SJSA1 (cell line): Measurements from ENCODE around the gene RTKN. TPM values are rescaled to one million over a fixed set of nuclear protein-coding genes. Genes with fewer than 3 reads are reported as not detected.

Source experiments
- DNase-seq, 2 experiments: peaks; one replicate each; pipeline ENCODE4 v3.0.0-alpha.2; 2015 to 2020; ENCODE audit warnings: low spot score in 2 of 2, low read depth in 1 of 2
- H3K27ac ChIP-seq: fragments of 250-450 bp; sonication (Bioruptor Pico); 2 replicates; pipeline ENCODE4 v1.5.1; 2020; ENCODE audit warnings: mild to moderate bottlenecking, moderate library complexity
- H3K27me3 ChIP-seq: fragments of 250-450 bp; sonication (Bioruptor Pico); replicated peaks from 2 replicates; pipeline ENCODE4 v1.5.1; 2020; ENCODE audit warnings: mild to moderate bottlenecking, moderate library complexity
- H3K36me3 ChIP-seq: fragments of 250-450 bp; sonication (Bioruptor Pico); 2 replicates; pipeline ENCODE4 v1.5.1; 2020; ENCODE audit warnings: mild to moderate bottlenecking
- H3K4me1 ChIP-seq: fragments of 250-450 bp; sonication (Bioruptor Pico); replicated peaks from 2 replicates; pipeline ENCODE4 v1.6.1; 2021; ENCODE audit warnings: mild to moderate bottlenecking
- H3K4me3 ChIP-seq: fragments of 250-450 bp; sonication (Bioruptor Pico); 2 replicates; pipeline ENCODE4 v1.5.1; 2020; ENCODE audit warnings: mild to moderate bottlenecking
- H3K9me3 ChIP-seq: fragments of 250-450 bp; sonication (Bioruptor Pico); replicated peaks from 2 replicates; pipeline ENCODE4 v1.5.1; 2020; ENCODE audit warnings: mild to moderate bottlenecking
- total RNA-seq: library from RNA; depleted of rRNA; stranded (reverse); fragments of >200 nt; shearing (Covaris generic); gene quantifications from 2 replicates; pipeline ENCODE4 v1.2.3, GENCODE V29; 2014

The RTKN gene
- total RNA-seq, 1 experiment from 2014 or later, result 8.7 TPM

DNA sequence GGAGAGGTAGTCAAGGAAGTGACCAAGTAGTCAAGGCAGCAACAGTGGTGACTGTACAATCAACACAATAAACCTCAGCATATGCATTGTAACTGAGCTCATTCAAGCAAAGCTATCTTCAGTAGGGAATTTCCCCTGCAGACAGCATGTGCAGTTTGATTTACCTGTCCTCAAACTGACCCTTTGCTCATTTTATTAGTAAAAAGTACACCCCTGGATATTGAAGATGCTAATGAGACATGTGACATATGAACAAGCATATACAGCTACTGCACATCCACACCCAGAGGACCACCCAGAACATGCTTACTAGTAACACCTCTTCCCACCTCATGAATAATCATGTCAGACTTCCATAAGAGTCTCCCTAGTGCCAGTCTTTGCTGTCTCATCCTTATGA is 35.7 kb downstream of the RTKN start:
- no peaks in the 10 kb centered on the region for H3K36me3 ChIP-seq

DNA sequence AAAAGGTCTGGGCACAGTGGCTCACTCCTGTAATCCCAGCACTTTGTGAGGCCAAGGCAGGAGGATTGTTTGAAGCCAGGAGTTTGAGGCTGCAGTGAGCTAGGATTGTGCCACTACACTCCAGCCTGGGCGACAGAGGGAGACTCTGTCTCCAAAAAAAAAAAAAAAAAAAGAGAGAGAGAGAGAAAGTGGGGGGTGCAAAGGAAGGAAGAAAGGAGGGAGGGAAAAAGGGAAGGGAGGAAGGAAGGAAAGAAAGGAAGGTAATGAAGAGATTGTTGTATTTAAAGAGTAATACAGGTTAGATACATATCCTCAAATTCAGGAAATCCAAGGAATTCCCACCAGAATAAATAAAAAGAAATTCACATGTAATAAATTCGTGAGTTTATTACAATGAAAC is 39.8 kb downstream of the RTKN start:
- Histone ChIP-seq H3K27ac (no peak overlapping the region), H3K36me3 (no peaks in the 10 kb centered on the region), H3K9me3 (no peaks in the 10 kb centered on the region), H3K4me3 (no peak overlapping the region), H3K4me1 (peaks cover 14% of the 10 kb centered on the region), H3K27me3 (no peaks in the 10 kb centered on the region)
- DNase-seq, result no peak

More for the DNA sequence above, 35.7 kb downstream of the RTKN start:
- H3K27me3 ChIP-seq, result no peaks in the 10 kb centered on the region
- H3K4me3 ChIP-seq, result no peak overlapping the region
- DNase-seq, result peak in 1 of 2 experiments; percentile 61
- H3K27ac ChIP-seq, result peak overlapping the region; percentile 70
- no peaks in the 10 kb centered on the region for H3K9me3 ChIP-seq
- H3K4me1 ChIP-seq, result peaks cover 24% of the 10 kb centered on the region

DNA sequence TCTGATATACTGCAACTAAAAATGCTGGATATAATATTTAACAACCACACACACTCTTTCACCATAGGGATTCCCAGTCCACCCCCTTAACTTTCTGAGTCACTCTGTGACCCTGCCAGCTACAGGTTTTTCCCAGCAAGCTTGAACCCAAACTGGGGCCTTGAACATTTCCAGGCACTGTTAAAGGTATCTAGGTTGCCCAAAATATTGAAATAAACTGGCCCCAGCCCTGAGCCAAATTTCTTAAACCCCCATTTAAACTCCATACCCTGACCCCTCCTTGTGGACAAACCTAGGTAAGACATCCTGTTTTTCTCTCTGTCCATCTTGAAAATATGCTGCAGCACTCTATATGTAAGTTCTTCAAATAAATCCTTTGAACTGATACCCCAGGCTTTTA is 42.0 kb downstream of the RTKN start:
- H3K27me3 ChIP-seq, result no peaks in the 10 kb centered on the region
- H3K4me3 ChIP-seq, result no peak overlapping the region
- H3K27ac ChIP-seq, result no peak overlapping the region
- DNase-seq, result peak in 1 of 2 experiments; percentile 22
- no peaks in the 10 kb centered on the region for H3K36me3 ChIP-seq
- no peaks in the 10 kb centered on the region for H3K4me1 ChIP-seq
- H3K9me3 ChIP-seq, result no peaks in the 10 kb centered on the region

DNA sequence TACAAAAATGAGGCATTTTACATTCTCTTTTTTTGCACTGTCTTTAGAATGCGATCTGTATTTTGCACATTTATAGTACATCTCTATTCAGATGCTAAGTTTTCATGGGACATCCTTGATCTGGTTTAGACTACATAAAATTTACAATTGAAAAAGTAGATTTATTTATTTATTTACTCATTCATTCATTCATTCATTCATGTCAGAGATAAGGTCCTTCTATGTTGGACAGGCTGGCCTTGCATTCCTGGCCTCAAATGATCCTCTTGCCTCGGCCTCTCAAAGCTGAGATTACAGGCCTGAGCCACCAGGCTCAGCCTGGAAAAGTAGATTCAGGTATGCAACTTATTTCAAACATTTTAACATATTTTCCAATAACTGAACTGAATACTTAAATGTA is 45.6 kb downstream of the RTKN start:
- Histone ChIP-seq H3K4me3 (no peak overlapping the region), H3K27ac (no peak overlapping the region), H3K4me1 (0 out of 2 replicates have a peak, but pooled peaks cover 3% of the 10 kb centered on the region), H3K36me3 (no peaks in the 10 kb centered on the region), H3K9me3 (no peaks in the 10 kb centered on the region), H3K27me3 (no peaks in the 10 kb centered on the region)
- no peak for DNase-seq

DNA sequence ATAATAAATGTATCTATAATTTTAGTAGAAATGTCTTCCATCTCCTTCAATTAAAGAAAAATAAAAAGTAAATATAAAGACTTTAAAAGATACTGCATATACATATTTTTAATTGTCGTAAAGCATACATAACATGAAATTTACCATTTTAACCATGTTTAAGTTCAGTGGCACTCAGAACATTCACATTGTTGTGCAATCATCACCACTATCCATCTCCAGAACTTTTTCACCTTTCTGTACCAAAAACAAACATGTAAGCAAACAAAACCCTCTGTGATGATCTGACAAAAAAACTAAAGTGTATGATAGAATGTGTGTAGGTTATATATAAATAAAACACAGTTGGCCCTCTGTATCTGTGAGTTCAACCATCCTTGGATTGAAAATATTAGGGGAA is 48.2 kb downstream of the RTKN start:
- no peaks in the 10 kb centered on the region for H3K27me3 ChIP-seq
- H3K36me3 ChIP-seq, result no peaks in the 10 kb centered on the region
- H3K9me3 ChIP-seq, result no peaks in the 10 kb centered on the region
- no peak for DNase-seq
- H3K4me3 ChIP-seq, result no peak overlapping the region
- peaks cover 18% of the 10 kb centered on the region for H3K4me1 ChIP-seq
- H3K27ac ChIP-seq, result no peak overlapping the region

DNA sequence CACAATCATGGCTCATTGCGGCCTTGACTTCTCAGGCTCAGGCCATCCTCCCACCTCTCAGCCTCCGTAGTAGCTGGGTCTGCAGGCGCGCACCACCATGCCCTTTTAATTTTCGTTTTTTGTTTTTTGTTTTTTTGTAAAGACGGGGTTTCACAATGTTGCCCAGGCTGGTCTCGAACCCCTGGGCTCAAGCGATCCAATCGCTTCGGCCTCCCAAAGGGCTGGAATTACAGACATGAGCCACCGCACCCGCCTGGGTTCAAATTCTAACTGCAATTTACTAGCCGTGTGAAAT is 49.3 kb downstream of the RTKN start:
- no peaks in the 10 kb centered on the region for H3K36me3 ChIP-seq
- H3K27ac ChIP-seq, result no peak overlapping the region
- H3K4me1 ChIP-seq, result peaks cover 26% of the 10 kb centered on the region
- no peak for DNase-seq
- H3K9me3 ChIP-seq, result no peaks in the 10 kb centered on the region
- H3K27me3 ChIP-seq, result no peaks in the 10 kb centered on the region
- no peak overlapping the region; the same call in 1 of the 2 replicates for H3K4me3 ChIP-seq

DNA sequence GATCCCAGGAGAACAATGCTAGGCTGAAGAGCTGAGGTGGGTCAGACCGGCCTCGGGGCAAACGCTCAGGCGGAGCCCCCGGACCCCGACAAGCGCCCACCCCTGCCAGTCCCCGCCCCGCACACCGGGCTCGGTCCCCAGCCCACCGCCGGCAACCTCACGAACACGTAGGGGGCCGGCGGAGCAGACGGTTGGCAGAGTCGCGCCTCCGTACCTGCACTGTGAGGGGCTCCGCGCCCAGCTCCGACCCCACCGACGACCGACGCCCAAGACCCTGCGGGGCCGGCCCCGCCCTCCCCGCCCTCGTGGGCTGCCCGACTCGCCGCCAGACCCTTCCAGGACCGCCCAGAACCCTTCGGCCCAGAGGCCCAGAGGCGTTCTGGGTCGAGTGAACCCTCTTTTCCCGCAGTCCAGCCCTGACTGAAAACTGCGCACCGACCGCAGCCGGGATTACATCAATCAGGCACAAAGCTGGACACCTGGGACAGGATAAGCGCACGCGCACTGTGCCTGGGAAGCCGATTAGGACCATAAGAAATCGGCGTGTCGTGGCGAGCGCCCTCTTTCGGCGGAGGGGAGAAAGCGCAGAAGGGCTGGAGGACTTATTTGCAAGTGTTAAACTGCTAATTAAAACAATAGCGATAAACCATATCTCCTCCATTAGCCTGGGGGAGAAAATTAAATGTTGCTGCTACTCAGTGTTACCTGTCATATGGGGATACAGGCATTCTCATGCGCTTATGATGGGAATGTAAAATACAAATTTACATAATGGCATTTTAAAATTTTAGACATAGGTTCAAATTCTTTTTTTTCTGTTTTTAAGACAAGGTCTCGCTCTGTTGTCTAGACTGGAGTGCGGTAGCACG is 49.9 kb downstream of the RTKN start:
- H3K4me1 ChIP-seq, result peaks cover 32% of the 10 kb centered on the region
- peak overlapping the region; percentile 97 for H3K27ac ChIP-seq
- H3K27me3 ChIP-seq, result no peaks in the 10 kb centered on the region
- H3K36me3 ChIP-seq, result 0 out of 2 replicates have a peak, but pooled peaks cover 2% of the 10 kb centered on the region
- H3K9me3 ChIP-seq, result no peaks in the 10 kb centered on the region
- peak; percentile 88 to 94 for DNase-seq
- peak overlapping the region; percentile 56 for H3K4me3 ChIP-seq

DNA sequence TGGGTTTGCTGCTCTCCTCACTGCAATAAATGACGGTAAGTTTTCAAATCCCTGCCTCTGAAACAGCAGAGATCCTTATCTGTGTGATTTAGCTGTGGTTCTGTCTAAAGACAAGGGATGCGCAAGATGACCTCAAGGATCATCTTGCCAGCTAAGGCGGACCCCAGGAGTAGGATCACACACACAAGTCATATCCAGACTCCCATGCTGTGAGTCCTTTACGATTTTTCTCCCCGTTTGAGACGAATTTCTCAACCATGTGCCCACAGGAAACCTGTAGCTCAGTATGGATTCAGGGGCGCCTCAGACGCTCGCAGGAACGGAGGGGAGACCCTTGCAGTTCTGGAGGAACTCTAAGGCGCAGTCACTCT is 50.5 kb downstream of the RTKN start:
- Histone ChIP-seq H3K4me1 (peaks cover 32% of the 10 kb centered on the region), H3K9me3 (no peaks in the 10 kb centered on the region), H3K27me3 (no peaks in the 10 kb centered on the region), H3K27ac (no peak overlapping the region; the same call in 1 of the 2 replicates), H3K36me3 (peaks cover 8% of the 10 kb centered on the region; the same call in 1 of the 2 replicates), H3K4me3 (peak overlapping the region; percentile 56)
- peak in 1 of 2 experiments; percentile 46 for DNase-seq

DNA sequence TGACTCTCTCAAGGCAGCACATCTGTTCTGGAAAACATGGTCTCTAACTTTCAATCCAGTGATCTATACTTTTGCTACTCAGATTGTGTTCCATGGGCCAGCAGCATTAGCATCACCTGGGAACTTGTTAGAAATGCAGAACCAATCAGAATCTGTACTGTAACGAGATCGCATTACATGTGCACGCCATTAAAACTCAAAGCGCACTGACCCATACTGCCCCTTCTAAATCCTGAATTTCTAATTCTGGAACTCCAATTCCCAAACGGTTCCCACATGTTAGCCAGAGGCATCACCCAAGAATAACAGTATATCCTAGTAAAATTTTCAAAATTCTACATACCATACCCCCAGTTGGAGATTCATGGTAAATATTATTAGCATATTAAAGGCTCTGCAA is 51.1 kb downstream of the RTKN start:
- Histone ChIP-seq H3K27ac (no peak overlapping the region), H3K9me3 (no peaks in the 10 kb centered on the region)

DNA sequence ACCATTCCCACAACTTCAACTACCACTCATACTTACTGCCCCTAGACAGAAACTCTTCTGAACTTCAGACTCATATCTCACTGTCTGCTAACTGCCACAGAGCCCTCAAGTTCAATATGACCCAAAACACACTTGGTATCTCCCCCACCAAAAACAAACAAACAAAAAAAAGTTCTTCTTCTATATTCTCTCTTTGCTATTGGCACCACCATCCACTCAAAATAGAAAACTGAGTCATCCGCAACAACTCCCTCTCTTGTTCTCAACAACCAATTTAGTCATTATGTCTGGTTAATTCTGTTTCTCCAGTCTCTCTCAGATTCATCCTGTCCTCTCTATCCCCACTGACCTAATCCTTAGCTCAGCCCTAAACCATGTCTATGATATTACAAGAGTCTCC is 54.4 kb downstream of the RTKN start:
- peak in 1 of 2 experiments; percentile 56 for DNase-seq

More for the DNA sequence above, 51.1 kb downstream of the RTKN start:
- peaks cover 32% of the 10 kb centered on the region for H3K4me1 ChIP-seq
- DNase-seq, result no peak
- H3K36me3 ChIP-seq, result peaks cover 14% of the 10 kb centered on the region; the same call in 1 of the 2 replicates
- peak overlapping the region; percentile 56 for H3K4me3 ChIP-seq
- H3K27me3 ChIP-seq, result no peaks in the 10 kb centered on the region

DNA sequence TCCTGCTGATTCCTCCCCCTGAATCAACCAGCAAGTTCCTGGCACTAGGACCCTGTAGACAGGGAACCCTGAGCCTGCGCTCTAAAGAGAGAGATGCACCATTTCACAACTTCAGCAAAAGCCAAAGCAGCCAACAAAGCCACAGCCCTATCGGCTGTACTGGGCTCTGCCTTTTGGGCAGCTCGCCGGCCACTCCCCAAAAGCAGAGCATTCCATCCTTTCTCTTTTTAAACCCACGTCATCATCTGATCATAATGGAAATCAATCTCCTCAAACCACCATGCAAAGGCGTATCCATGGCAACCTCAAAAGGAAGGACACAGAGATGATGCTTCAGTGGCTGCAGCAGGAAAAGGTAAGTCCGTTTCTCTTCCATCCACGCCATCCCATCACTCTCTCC is 56.3 kb downstream of the RTKN start:
- Histone ChIP-seq H3K4me1 (peaks cover 23% of the 10 kb centered on the region), H3K4me3 (no peak overlapping the region), H3K36me3 (peaks cover 35% of the 10 kb centered on the region), H3K27me3 (no peaks in the 10 kb centered on the region), H3K27ac (no peak overlapping the region), H3K9me3 (no peaks in the 10 kb centered on the region)
- no peak for DNase-seq

More for the DNA sequence above, 54.4 kb downstream of the RTKN start:
- Histone ChIP-seq H3K4me1 (peaks cover 32% of the 10 kb centered on the region), H3K36me3 (peaks cover 35% of the 10 kb centered on the region), H3K27ac (peak overlapping the region; percentile 5; the same call in 1 of the 2 replicates), H3K9me3 (no peaks in the 10 kb centered on the region), H3K4me3 (no peak overlapping the region), H3K27me3 (no peaks in the 10 kb centered on the region)

DNA sequence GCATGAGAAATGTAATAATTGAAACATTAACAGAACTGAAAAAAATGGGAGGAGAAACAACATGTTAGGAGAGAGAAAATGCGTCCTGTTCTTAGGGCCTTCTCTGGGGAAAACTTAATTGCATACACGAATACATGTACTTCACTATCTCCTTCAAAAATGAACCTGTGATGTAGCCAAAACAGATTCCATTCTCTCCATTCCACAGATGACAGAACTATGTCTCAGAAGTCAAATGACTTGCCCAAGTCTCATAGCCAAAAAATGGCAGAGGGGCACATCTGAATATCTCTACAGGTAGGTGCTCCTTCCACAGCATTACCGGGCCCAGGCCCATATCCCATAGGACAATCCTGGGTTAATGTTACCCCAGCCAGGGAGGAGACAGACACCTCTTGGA is 57.7 kb downstream of the RTKN start:
- no peak overlapping the region for H3K4me3 ChIP-seq
- no peak for DNase-seq

DNA sequence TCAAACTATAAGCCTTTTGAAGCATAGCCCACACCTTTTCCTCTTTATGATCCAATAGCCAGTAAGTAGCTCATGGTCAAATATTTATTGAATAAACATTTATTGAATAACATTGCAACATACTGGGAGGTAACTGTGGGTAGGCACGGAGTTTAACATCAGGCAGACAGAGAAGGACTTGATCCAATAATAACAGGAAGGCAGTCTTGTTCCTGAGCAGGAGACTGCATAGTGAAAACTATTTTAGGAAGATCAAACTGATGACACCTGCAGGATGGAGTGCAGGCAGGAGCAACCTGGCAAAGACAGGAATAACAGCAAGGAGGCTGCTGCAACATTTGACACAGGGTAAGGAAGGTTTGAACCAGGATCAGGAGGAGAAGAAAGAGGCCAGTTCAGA is 58.5 kb downstream of the RTKN start:
- no peak for DNase-seq
- H3K27ac ChIP-seq, result no peak overlapping the region

More for the DNA sequence above, 57.7 kb downstream of the RTKN start:
- H3K9me3 ChIP-seq, result no peaks in the 10 kb centered on the region
- H3K36me3 ChIP-seq, result peaks cover 42% of the 10 kb centered on the region
- no peak overlapping the region for H3K27ac ChIP-seq
- no peaks in the 10 kb centered on the region for H3K27me3 ChIP-seq
- H3K4me1 ChIP-seq, result peaks cover 21% of the 10 kb centered on the region

DNA sequence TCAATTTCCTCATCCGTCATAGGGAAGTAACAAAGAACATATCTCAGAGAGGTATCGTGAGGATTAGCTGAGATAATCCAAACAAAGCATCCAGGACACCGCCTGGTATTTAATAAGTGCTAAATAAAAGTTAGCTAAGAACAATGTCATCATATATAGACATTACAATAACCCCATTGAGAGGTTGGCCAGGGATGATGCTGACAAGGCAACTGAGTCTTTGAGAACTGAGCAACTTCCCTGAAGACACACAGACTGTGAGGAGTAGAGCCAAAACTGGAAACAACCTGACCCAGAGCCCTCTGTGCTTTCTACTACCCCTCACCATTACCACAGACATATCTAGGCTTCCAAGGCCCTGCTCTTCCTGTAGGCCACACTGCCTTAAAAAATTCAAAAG is 60.0 kb downstream of the RTKN start:
- no peak for DNase-seq
- no peak overlapping the region for H3K27ac ChIP-seq
- peaks cover 53% of the 10 kb centered on the region for H3K36me3 ChIP-seq
- H3K9me3 ChIP-seq, result no peaks in the 10 kb centered on the region
- H3K4me3 ChIP-seq, result no peak overlapping the region
- H3K4me1 ChIP-seq, result peaks cover 7% of the 10 kb centered on the region
- H3K27me3 ChIP-seq, result no peaks in the 10 kb centered on the region

More for the DNA sequence above, 58.5 kb downstream of the RTKN start:
- H3K4me1 ChIP-seq, result peaks cover 21% of the 10 kb centered on the region
- H3K27me3 ChIP-seq, result no peaks in the 10 kb centered on the region
- no peaks in the 10 kb centered on the region for H3K9me3 ChIP-seq
- no peak overlapping the region for H3K4me3 ChIP-seq
- peaks cover 42% of the 10 kb centered on the region for H3K36me3 ChIP-seq
